ENCODE data around the gene SCN5A. TPM values are rescaled to one million over a fixed set of nuclear protein-coding genes. Genes with fewer than 3 reads are reported as not detected.

The SCN5A gene
- total and polyA plus RNA-seq, 2 experiments from 2014 or later: not detected

GRCh38 chr3:38521391-38521987, 128.0 kb downstream of the SCN5A start:
- 0 out of 2 replicates have a peak, but pooled peaks cover 11% of the 10 kb centered on the region for H3K36me3 ChIP-seq (ENCODE audit: low read depth)
- TF ChIP-seq EZH2 (IDR thresholded peaks at IDR 0.05; ENCODE audit: insufficient read depth, poor library complexity, severe bottlenecking) (no peak), EZH2phosphoT487 (IDR thresholded peaks at IDR 0.05; ENCODE audit: insufficient read depth, low read depth) (no peak)
- H3F3A ChIP-seq (ENCODE audit: insufficient read depth): peaks cover 22% of the 10 kb centered on the region
- H4K20me1 ChIP-seq (ENCODE audit: insufficient read depth): no peaks in the 10 kb centered on the region; the same call in 1 of the 2 replicates
- H3K9me3 ChIP-seq (ENCODE audit: low read depth): no peaks in the 10 kb centered on the region
- H3K27me3 ChIP-seq (replicated peaks; ENCODE audit: insufficient read depth): no peaks in the 10 kb centered on the region
- H3K9ac ChIP-seq: no peak overlapping the region
- no peak overlapping the region for H3K4me2 ChIP-seq (ENCODE audit: unreplicated experiment)
- no peaks in the 10 kb centered on the region for H3K79me2 ChIP-seq (ENCODE audit: insufficient read depth)
- H2AFZ ChIP-seq: no peak overlapping the region
- no peaks in the 10 kb centered on the region for H3K9me2 ChIP-seq (ENCODE audit: insufficient read depth)
- H3K4me3 ChIP-seq: no peak overlapping the region
- in situ Hi-C loops (cut with MboI): loop anchor here (10.0 kb wide), 3 partner anchors 133 to 473 kb away; no protein-coding TSS in a partner anchor
- peaks cover 10% of the 10 kb centered on the region for H3K4me1 ChIP-seq (ENCODE audit: insufficient read depth)
- H3K27ac ChIP-seq: no peak overlapping the region
- 0 to 2% methylated on average over 5 of the region's 5 CpGs for WGBS, 2 experiments (ENCODE audit: low coverage in 1 of 2, low lambda C conversion rate in 2 of 2, missing lambda C conversion rate in 2 of 2)
- DNase-seq: peak; percentile 63

GRCh38 chr3:38519651-38520050, 129.8 kb downstream of the SCN5A start:
- no peak for DNase-seq
- Histone ChIP-seq H3K79me2 (ENCODE audit: insufficient read depth) (no peaks in the 10 kb centered on the region), H3K9me3 (ENCODE audit: low read depth) (no peaks in the 10 kb centered on the region), H3K27ac (no peak overlapping the region), H2AFZ (no peak overlapping the region), H3K9ac (no peak overlapping the region), H3K4me3 (no peak overlapping the region), H3K4me1 (ENCODE audit: insufficient read depth) (peaks cover 10% of the 10 kb centered on the region), H4K20me1 (ENCODE audit: insufficient read depth) (no peaks in the 10 kb centered on the region; the same call in 1 of the 2 replicates), H3K9me2 (ENCODE audit: insufficient read depth) (no peaks in the 10 kb centered on the region), H3K4me2 (ENCODE audit: unreplicated experiment) (no peak overlapping the region), H3K27me3 (replicated peaks; ENCODE audit: insufficient read depth) (no peaks in the 10 kb centered on the region), H3F3A (ENCODE audit: insufficient read depth) (peaks cover 22% of the 10 kb centered on the region), H3K36me3 (ENCODE audit: low read depth) (0 out of 2 replicates have a peak, but pooled peaks cover 4% of the 10 kb centered on the region)
- in situ Hi-C loops (cut with MboI): loop anchor here (10.0 kb wide), 3 partner anchors 135 to 475 kb away; no protein-coding TSS in a partner anchor
- 62 to 63% methylated on average over 5 of the region's 5 CpGs for WGBS, 2 experiments (ENCODE audit: low coverage in 1 of 2, low lambda C conversion rate in 2 of 2, missing lambda C conversion rate in 2 of 2)
- no peak for TF ChIP-seq EZH2phosphoT487 (IDR thresholded peaks at IDR 0.05; ENCODE audit: insufficient read depth, low read depth)
- no peak for TF ChIP-seq EZH2 (IDR thresholded peaks at IDR 0.05; ENCODE audit: insufficient read depth, poor library complexity, severe bottlenecking)

GRCh38 chr3:38519000-38519399, 130.5 kb downstream of the SCN5A start:
- Histone ChIP-seq H3K4me1 (ENCODE audit: insufficient read depth) (peaks cover 10% of the 10 kb centered on the region), H3F3A (ENCODE audit: insufficient read depth) (peaks cover 19% of the 10 kb centered on the region), H3K4me3 (no peak overlapping the region), H3K9me2 (ENCODE audit: insufficient read depth) (no peaks in the 10 kb centered on the region), H2AFZ (no peak overlapping the region), H3K9ac (no peak overlapping the region), H4K20me1 (ENCODE audit: insufficient read depth) (no peaks in the 10 kb centered on the region; the same call in 1 of the 2 replicates), H3K36me3 (ENCODE audit: low read depth) (0 out of 2 replicates have a peak, but pooled peaks cover 4% of the 10 kb centered on the region), H3K4me2 (ENCODE audit: unreplicated experiment) (no peak overlapping the region), H3K79me2 (ENCODE audit: insufficient read depth) (no peaks in the 10 kb centered on the region), H3K27ac (no peak overlapping the region), H3K27me3 (replicated peaks; ENCODE audit: insufficient read depth) (no peaks in the 10 kb centered on the region), H3K9me3 (ENCODE audit: low read depth) (no peaks in the 10 kb centered on the region)
- in situ Hi-C loops (cut with MboI): no loop called here
- TF ChIP-seq EZH2phosphoT487 (IDR thresholded peaks at IDR 0.05; ENCODE audit: insufficient read depth, low read depth) (no peak), EZH2 (IDR thresholded peaks at IDR 0.05; ENCODE audit: insufficient read depth, poor library complexity, severe bottlenecking) (no peak)
- 6 to 7% methylated on average over 1 of the region's 1 CpG for WGBS, 2 experiments (ENCODE audit: low coverage in 1 of 2, low lambda C conversion rate in 2 of 2, missing lambda C conversion rate in 2 of 2)
- peak; percentile 58 for DNase-seq

- Histone ChIP-seq H3K27ac (no peak overlapping the region), H4K20me1 (ENCODE audit: insufficient read depth) (no peaks in the 10 kb centered on the region; the same call in 1 of the 2 replicates), H3K4me2 (ENCODE audit: unreplicated experiment) (no peak overlapping the region), H3K79me2 (ENCODE audit: insufficient read depth) (no peaks in the 10 kb centered on the region), H3K4me1 (ENCODE audit: insufficient read depth) (peaks cover 10% of the 10 kb centered on the region), H3K36me3 (ENCODE audit: low read depth) (0 out of 2 replicates have a peak, but pooled peaks cover 4% of the 10 kb centered on the region), H2AFZ (no peak overlapping the region), H3F3A (ENCODE audit: insufficient read depth) (peaks cover 14% of the 10 kb centered on the region; the same call in 1 of the 2 replicates), H3K9me3 (ENCODE audit: low read depth) (no peaks in the 10 kb centered on the region), H3K9ac (no peak overlapping the region), H3K9me2 (ENCODE audit: insufficient read depth) (no peaks in the 10 kb centered on the region), H3K4me3 (no peak overlapping the region), H3K27me3 (replicated peaks; ENCODE audit: insufficient read depth) (no peaks in the 10 kb centered on the region)
- no peak for DNase-seq
- in situ Hi-C loops (cut with MboI): no loop called here
- no peak for TF ChIP-seq EZH2phosphoT487 (IDR thresholded peaks at IDR 0.05; ENCODE audit: insufficient read depth, low read depth)
- no peak for TF ChIP-seq EZH2 (IDR thresholded peaks at IDR 0.05; ENCODE audit: insufficient read depth, poor library complexity, severe bottlenecking)
- 84 to 88% methylated on average over 1 of the region's 1 CpG for WGBS, 2 experiments (ENCODE audit: low coverage in 1 of 2, low lambda C conversion rate in 2 of 2, missing lambda C conversion rate in 2 of 2)
Measured at GRCh38 chr3:38516669-38517068, 132.8 kb downstream of the SCN5A start.

All from GM23248 (cell line).